ENCODE results near the gene CCDC8.
A peak's percentile ranks its signal among the peaks of the same experiment; 100 is the strongest.

CCDC8 gene, protein sequence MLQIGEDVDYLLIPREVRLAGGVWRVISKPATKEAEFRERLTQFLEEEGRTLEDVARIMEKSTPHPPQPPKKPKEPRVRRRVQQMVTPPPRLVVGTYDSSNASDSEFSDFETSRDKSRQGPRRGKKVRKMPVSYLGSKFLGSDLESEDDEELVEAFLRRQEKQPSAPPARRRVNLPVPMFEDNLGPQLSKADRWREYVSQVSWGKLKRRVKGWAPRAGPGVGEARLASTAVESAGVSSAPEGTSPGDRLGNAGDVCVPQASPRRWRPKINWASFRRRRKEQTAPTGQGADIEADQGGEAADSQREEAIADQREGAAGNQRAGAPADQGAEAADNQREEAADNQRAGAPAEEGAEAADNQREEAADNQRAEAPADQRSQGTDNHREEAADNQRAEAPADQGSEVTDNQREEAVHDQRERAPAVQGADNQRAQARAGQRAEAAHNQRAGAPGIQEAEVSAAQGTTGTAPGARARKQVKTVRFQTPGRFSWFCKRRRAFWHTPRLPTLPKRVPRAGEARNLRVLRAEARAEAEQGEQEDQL

DNA sequence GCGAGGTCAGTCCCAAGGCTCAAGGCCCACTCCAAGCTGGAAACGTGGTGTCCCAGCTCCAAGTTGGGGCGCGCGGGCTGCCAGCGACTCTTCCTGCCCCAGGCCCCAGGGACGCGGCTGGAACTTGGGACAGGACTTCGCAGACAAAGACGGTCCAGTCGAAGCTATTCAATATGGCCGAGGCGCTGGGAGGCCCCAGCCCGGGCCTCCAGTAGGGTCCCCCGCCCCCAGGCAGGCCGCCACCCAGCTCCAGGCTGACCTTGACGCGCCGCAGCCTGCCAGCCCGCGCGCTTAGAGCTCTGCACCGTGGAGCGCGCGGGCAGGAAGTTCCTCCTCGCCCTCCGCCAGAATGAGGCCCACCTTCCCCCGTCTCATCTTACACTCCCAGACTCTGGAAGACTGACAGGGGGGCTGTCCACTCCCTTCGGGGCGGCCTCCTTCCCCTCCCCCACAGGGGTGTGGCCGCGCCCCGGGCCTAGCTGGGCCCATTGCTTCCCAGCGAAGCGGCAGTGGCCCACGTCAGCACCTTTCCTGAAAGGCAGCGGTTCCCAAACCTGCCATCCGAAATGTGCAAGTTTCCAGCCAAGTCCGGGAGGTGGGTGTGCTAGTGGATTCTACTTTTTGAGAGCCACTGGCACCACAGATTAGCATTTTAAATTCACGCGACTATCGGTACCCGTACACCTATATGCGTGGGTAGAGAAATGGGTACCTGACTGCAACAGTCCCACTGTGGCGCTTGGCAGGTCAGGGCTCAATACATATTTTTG, at the start of gene CCDC8:
Gene CCDC8 (minus strand): TSS at position 303 of the 770 bp plus-strand sequence. CDS start 754 bp downstream, outside the sequence.
- TF ChIP-seq GATA3 (IDR thresholded peaks at IDR 0.05; ENCODE audit: low read depth, low read length) = no peak

DNA sequence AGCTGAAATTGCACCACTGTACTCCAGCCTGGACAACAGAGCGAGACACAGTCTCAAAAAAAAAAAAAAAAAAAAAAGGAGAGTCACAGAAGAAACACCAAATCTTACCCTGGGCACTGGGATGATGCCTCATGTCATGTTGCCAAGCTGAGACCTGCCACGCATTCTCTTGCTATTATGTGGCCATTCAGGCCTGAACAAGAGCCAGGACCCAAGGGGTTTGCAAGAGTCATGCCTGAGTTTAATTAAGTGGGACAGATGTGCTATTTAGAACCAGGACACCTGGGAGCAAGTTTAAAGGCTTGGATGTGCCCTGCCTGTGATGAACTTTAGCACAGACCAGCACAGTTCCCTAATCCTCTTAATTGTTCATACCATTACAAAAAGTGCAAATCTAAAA, 48.2 kb upstream of the CCDC8 start:
- TF ChIP-seq GATA2 (IDR thresholded peaks at IDR 0.05; ENCODE audit: low read depth, low read length) = no peak
- no peak for TF ChIP-seq GATA3 (IDR thresholded peaks at IDR 0.05; ENCODE audit: low read depth, low read length)

DNA sequence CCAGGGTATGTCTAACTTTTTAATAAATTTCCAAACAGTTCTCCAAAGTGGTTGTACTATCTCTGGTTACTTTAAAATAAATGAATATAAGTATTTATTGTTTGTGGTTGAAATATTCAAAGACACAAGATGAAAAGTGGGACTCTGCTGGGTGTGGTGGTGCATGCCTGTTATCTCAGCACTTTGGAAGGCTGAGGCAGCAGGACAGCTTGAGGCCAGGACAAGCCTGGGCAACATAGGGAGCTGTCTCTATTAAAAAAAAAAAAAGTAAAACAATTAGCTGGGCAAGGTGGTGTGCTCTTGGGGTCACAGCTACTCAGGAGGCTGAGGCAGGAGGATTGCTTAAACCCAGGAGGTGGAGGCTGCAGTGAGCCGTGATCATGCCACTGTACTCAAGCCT, 47.6 kb upstream of the CCDC8 start:
- TF ChIP-seq GATA3 (IDR thresholded peaks at IDR 0.05; ENCODE audit: low read depth, low read length) (no peak), GATA2 (IDR thresholded peaks at IDR 0.05; ENCODE audit: low read depth, low read length) (no peak)

DNA sequence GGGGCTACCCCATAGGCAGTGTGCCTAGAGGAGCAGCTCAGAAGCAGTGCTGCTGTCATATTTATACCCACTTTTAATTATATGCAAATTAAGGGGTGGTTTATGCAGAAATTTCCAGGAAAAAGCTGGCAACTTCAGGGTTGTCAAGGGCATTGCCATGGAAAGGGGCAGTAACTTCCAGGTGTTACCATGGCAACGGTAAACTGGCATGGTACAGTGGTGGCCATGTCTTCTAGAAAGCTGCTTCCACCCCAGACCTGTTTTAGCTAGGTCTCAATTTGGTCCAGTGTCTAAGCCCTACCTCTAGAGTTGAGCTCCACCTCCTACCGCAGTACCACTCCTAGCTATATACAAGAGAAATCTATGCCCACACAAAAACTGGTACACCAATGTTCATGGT, 46.7 kb upstream of the CCDC8 start:
- no peak for TF ChIP-seq GATA2 (IDR thresholded peaks at IDR 0.05; ENCODE audit: low read depth, low read length)
- no peak for TF ChIP-seq GATA3 (IDR thresholded peaks at IDR 0.05; ENCODE audit: low read depth, low read length)

DNA sequence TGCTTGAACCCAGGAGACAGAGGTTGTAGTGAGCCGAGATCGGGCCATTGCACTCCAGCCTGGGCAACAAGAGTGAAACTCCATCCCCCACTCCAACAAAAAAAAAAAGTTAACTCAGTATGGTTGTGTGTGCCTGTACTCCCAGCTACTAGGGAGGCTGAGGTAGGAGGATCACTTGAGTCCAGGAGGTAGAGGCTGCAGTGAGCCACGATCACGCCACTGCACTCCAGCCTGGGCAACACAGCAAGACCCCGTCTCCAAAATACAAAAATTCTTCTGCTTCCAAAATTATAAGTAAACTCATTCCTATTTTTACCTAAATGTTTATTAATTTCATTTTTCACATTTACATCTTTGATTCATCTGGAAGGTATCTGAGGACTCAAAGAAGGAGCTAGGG, 43.6 kb upstream of the CCDC8 start:
- TF ChIP-seq GATA3 (IDR thresholded peaks at IDR 0.05; ENCODE audit: low read depth, low read length) = no peak
- no peak for TF ChIP-seq GATA2 (IDR thresholded peaks at IDR 0.05; ENCODE audit: low read depth, low read length)

DNA sequence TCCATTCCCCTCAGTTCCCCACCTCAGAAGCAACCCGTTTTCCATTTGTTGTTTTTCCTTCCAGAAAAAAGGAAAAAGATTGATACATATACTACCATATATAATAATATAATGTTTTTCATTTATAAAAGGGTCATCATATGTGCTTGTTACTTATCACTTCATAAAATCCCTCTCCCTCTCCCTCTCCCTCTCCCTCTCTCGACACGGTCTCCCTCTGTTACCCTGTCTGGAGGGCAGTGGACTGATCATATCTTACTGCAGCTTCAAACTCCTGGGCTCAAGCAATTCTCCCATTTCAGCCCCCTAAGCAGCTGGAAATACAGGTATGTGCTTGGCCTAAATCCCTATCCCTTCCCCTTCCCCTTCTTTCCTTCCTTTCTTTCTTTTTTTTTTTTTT, 40.9 kb upstream of the CCDC8 start:
- TF ChIP-seq GATA3 (IDR thresholded peaks at IDR 0.05; ENCODE audit: low read depth, low read length) (peak; percentile 51), GATA2 (IDR thresholded peaks at IDR 0.05; ENCODE audit: low read depth, low read length) (peak; percentile 87)

DNA sequence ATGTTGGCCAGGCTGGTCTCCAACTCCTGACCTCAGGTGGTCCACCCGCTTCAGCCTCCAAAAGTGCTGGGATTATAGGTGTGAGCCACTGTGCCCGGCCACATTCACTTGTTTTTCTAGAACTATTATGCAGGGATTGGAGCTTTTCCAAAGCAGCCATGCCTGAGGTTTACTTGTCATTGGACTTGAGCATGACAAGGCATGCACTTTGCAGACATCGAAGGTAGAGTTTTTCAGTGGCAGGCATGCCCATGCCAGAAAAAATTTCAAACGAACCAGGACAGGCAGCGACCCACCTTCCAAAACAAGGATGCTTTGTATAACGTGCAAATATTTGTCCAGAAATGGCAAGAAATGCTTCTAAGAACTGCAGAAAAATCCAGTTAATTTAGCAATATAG, 40.3 kb upstream of the CCDC8 start:
- TF ChIP-seq GATA2 (IDR thresholded peaks at IDR 0.05; ENCODE audit: low read depth, low read length) (no peak), GATA3 (IDR thresholded peaks at IDR 0.05; ENCODE audit: low read depth, low read length) (no peak)

DNA sequence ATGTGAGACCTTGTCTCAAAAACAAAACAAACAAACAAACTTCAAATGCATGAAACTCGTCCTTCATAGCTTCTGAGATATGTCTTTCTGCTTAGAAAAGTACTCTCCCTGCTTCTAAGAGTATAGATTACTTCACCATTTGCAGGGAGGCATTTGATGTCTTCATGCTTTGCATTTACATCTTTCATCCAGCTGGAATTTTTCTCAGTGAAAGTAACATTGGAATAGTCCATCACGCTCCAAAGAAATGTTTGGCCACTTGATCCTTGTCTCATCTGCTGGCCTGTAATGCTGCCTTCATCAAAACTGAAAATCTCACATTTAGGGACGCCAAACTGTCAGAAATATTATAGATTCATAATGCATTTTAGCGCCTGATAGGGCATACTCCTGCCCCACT, 38.8 kb upstream of the CCDC8 start:
- TF ChIP-seq GATA3 (IDR thresholded peaks at IDR 0.05; ENCODE audit: low read depth, low read length) (no peak), GATA2 (IDR thresholded peaks at IDR 0.05; ENCODE audit: low read depth, low read length) (no peak)

DNA sequence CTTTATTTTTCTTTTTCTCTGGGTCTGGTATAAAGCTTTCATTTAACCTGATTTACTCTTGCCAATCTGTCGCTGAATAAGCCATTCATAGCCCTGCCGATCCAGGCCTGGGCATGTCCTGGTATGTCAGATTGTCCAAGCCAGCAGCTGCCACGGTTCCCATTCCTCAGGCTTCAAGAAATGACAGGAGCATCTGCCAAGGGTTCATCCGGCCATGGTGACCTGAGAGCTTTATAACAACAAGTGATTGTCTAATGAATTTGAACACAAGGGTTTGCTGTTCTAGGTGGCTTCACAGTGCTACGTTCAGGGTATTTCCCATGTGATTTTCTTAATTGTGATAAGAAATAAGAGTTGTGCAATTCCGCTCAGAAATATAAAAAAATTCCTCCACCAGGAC, 38.0 kb upstream of the CCDC8 start:
- TF ChIP-seq GATA3 (IDR thresholded peaks at IDR 0.05; ENCODE audit: low read depth, low read length) (no peak), GATA2 (IDR thresholded peaks at IDR 0.05; ENCODE audit: low read depth, low read length) (no peak)

DNA sequence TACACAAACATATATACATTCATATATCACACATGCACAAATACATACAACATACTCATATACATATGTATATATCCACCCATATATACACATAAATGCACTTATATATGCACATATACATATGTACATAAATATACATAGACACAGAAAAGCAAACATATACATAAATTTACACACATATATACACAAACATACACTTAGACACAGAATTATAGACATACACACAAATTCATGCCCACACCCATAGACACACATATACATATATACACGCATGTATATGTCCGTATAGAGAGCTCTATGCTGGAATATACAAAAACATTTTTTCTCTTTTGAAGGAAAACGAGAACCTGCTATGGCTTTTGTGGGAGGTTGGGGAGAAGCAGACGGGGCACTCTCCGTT, 37.4 kb upstream of the CCDC8 start:
- TF ChIP-seq GATA2 (IDR thresholded peaks at IDR 0.05; ENCODE audit: low read depth, low read length) (no peak), GATA3 (IDR thresholded peaks at IDR 0.05; ENCODE audit: low read depth, low read length) (no peak)

DNA sequence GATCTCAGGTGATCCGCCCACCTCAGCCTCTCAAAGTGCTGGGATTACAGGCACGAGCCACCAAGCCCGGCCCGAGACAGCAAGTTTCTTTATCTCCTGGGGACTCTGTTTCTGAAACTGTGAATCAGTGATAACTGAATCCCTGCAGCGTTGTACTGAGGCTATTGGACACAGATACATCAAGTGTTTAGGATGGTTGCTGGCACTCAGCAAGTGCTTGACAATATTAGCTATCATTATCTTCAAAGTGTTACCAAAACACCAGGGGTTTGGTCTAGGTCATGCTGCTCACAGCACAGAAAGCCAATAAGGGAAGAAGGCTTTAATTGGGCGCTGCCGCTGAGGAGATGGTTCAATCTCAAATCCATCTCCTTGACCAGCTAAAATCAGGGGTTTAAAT, 35.9 kb upstream of the CCDC8 start:
- TF ChIP-seq GATA3 (IDR thresholded peaks at IDR 0.05; ENCODE audit: low read depth, low read length) (no peak), GATA2 (IDR thresholded peaks at IDR 0.05; ENCODE audit: low read depth, low read length) (no peak)

DNA sequence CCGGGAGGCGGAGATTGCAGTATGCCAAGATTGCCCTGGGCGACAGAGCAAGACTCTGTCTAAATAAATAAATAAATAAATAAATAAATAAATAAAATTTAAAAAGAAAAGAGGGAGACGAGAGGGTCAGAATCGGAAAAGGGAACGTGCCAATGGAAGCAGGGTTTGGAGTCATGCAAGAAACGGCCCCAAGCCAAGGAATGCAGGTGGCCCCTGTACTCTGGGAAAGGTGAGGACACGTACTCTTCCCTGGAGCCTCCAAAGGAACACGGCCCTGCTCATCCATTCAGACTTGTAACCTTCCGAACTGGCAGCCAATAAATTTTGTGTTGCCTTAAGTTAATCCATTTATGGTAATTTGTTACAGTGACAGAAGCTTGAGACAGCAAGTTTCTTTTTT, 35.2 kb upstream of the CCDC8 start:
- TF ChIP-seq GATA3 (IDR thresholded peaks at IDR 0.05; ENCODE audit: low read depth, low read length) (no peak), GATA2 (IDR thresholded peaks at IDR 0.05; ENCODE audit: low read depth, low read length) (no peak)

DNA sequence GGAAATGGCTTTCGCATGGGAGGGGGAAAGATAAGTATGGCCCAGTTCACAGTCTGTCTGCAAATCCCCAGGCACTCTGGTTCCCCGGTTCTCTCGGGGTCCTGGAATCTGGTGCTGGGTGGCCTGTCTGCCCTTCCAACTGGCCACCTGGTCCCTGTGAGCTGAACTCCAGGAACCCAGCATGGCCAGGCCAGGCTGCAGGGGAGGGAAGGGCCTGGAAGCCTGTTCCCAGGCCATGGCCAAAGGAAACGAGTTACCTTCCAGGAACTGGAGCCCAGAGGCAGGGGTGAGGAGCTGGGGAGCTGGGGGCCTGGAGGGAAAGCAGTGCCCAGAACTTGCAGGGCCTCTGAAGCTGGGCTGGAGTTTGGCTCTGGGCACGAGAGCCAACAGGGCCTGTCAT, 34.5 kb upstream of the CCDC8 start:
- no peak for TF ChIP-seq GATA3 (IDR thresholded peaks at IDR 0.05; ENCODE audit: low read depth, low read length)
- no peak for TF ChIP-seq GATA2 (IDR thresholded peaks at IDR 0.05; ENCODE audit: low read depth, low read length)

DNA sequence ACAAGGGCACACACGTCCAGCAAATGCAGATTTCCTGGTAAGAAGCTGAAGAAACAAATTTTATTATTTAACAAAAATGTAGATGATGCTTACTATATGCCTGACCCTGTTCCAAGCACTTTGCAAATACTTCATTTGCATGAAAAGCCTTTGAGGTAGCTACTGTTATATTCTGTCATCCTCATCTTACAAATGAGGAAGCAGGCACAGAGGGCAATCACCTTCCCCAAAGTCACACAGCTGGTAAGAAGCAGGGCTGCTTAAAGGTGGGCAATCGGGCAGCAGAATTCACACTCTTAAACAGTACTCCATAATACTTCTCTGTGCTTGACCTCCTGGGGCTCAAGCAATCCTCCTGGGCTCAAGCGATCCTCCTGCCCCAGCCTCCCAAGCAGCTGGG, 33.6 kb upstream of the CCDC8 start:
- no peak for TF ChIP-seq GATA2 (IDR thresholded peaks at IDR 0.05; ENCODE audit: low read depth, low read length)
- TF ChIP-seq GATA3 (IDR thresholded peaks at IDR 0.05; ENCODE audit: low read depth, low read length) = no peak

DNA sequence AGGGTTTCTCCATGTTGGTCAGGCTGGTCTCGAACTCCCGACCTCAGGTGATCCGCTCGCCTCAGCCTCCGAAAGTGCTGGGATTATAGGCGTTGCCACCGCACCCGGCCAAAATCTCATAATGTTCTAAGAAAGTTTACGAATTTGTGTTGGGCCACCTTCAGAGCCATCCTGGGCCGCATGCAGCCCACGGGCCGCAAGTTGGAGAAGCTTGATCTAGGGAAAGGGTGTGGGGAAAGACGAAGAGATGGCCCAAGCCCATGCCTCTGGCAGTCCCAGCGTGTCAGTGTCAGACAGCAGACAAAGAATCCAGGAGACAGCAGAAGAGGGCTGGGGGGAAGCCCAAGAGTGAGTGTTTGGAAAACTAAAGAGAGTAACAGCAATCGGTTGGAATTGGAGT, 32.7 kb upstream of the CCDC8 start:
- TF ChIP-seq GATA2 (IDR thresholded peaks at IDR 0.05; ENCODE audit: low read depth, low read length) (no peak), GATA3 (IDR thresholded peaks at IDR 0.05; ENCODE audit: low read depth, low read length) (no peak)

All from SH-SY5Y (cell line).